HG02588 (cell line): ENCODE measurements around the gene EFR3B.
A peak's percentile ranks its signal among the peaks of the same experiment; 100 is the strongest.

Experiments used
- ATAC-seq: cut with Tn5 transposase; IDR thresholded peaks from one replicate; pipeline ENCODE4 v1.9.1; 2021; ENCODE audit warnings: mild to moderate bottlenecking, moderate library complexity; ENCODE audit not compliant: unreplicated experiment

EFR3B gene

GRCh38 chr2:25176138-25176537 lies 134.3 kb downstream of the EFR3B start:
- no peak for ATAC-seq

- no peak for ATAC-seq
Measured at GRCh38 chr2:25176541-25177181, 134.8 kb downstream of the EFR3B start.

- ATAC-seq, result no peak
Measured at GRCh38 chr2:25177211-25177611, 135.3 kb downstream of the EFR3B start.

GRCh38 chr2:25178976-25179375 lies 137.1 kb downstream of the EFR3B start:
- ATAC-seq, result no peak

- no peak for ATAC-seq
Measured at GRCh38 chr2:25184254-25184653, 142.4 kb downstream of the EFR3B start.

- no peak for ATAC-seq
Measured at GRCh38 chr2:25187729-25188350, 146.0 kb downstream of the EFR3B start.

- no peak for ATAC-seq
Measured at GRCh38 chr2:25188405-25188804, 146.5 kb downstream of the EFR3B start.

- ATAC-seq, result no peak
Measured at GRCh38 chr2:25190536-25190935, 148.7 kb downstream of the EFR3B start.

- no peak for ATAC-seq
Measured at GRCh38 chr2:25194576-25195122, 152.8 kb downstream of the EFR3B start.

- no peak for ATAC-seq
Measured at GRCh38 chr2:25197336-25198208, 155.7 kb downstream of the EFR3B start.

- no peak for ATAC-seq
Measured at GRCh38 chr2:25198209-25198525, 156.3 kb downstream of the EFR3B start.

GRCh38 chr2:25198576-25198975 lies 156.7 kb downstream of the EFR3B start:
- ATAC-seq, result no peak

GRCh38 chr2:25201265-25201664 lies 159.4 kb downstream of the EFR3B start:
- no peak for ATAC-seq

- no peak for ATAC-seq
Measured at GRCh38 chr2:25201794-25202193, 159.9 kb downstream of the EFR3B start.

- ATAC-seq, result no peak
Measured at GRCh38 chr2:25202275-25202674, 160.4 kb downstream of the EFR3B start.

- peak; percentile 44 for ATAC-seq
Measured at GRCh38 chr2:25204190-25204838, 162.4 kb downstream of the EFR3B start.

GRCh38 chr2:25207078-25207545 lies 165.2 kb downstream of the EFR3B start:
- no peak for ATAC-seq
